GM23248 (cell line): Measurements from ENCODE around the gene SNX22.

Experiments
- EZH2 ChIP-seq: fragments of 200-600 bp; sonication (generic); IDR thresholded peaks from 2 replicates; pipeline ENCODE4 v1.6.1; 2018; ENCODE audit warnings: antibody characterized with exemption, mild to moderate bottlenecking; ENCODE audit not compliant: insufficient read depth, poor library complexity, severe bottlenecking
- EZH2phosphoT487 ChIP-seq: fragments of 200-600 bp; sonication (generic); IDR thresholded peaks from 2 replicates; pipeline ENCODE4 v1.6.1; 2018; ENCODE audit warnings: antibody characterized with exemption, moderate library complexity, mild to moderate bottlenecking, low read depth; ENCODE audit not compliant: insufficient read depth

DNA sequence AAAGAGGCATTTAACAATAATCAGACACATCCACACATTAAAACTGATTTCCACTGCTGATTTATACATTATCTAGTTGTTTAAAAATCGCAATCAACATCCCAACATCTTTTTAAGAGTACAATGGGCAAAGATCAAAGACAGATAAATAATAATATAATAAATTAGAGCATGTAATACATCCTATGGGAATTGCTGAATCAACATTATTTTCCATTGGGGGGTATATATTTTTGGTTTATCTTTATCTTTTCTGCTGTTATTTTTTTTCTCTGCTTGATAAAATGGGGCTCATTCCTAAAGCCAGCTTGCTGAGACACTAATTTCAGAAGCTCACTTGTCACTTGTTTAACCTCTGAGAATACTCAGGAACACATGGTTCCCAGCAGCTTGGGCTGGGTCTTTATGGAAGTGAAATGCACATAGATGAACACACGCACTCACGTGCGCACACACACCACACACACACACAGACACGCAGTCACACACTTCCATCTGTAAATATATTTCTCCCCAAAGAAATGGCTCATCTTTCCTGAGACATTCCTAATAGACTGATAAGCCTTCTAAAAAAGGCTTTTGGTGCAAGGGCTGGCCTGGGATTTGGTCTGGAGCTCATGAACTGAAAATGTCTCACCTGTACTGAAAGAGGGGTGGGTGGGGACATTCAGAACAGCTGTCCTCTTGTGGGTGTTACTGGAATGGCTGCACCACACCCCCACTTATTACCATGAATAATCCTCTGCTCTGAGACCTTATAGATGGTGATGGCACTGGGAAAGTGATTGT lies 14.8 kb downstream of the SNX22 start:
- TF ChIP-seq EZH2phosphoT487 (no peak), EZH2 (no peak)
